Upper lobe of left lung (tissue), 6 donors: ENCODE measurements around the gene CCDC88B. TPM values are rescaled to one million over a fixed set of nuclear protein-coding genes. Genes with fewer than 3 reads are reported as not detected.
A peak's percentile ranks its signal among the peaks of the same experiment; 100 is the strongest.
"Not testable (repeated sequence)": the region's sequence is repeated elsewhere in the genome, so short reads cannot be mapped to it uniquely, and the experiment has no call there.

ENCODE experiments used
- ATAC-seq, 2 donors: fragments of 200-7000 bp; cut with Tn5 transposase; one replicate each; pipeline ENCODE4 v1.9.1; 2022; ENCODE audit warnings: mild to moderate bottlenecking in 2 of 2, moderate library complexity in 2 of 2; ENCODE audit not compliant: low FRiP score in 2 of 2
- DNase-seq, 2 donors: peaks; one replicate each; pipeline ENCODE4 v3.0.0-alpha.2; 2019 to 2020
- H3K27ac ChIP-seq, 4 donors: fragments of 200-600 bp; sonication (generic); one replicate each; pipeline ENCODE4 v1.5.1; 2016 to 2019
- H3K27me3 ChIP-seq, 4 donors: fragments of 200-600 bp; sonication (generic); one replicate each; pipeline ENCODE4 v1.5.1; 2017 to 2019
- H3K36me3 ChIP-seq, 4 donors: fragments of 200-600 bp; sonication (generic); one replicate each; pipeline ENCODE4 v1.5.1; 2016 to 2019
- H3K4me1 ChIP-seq, 4 donors: fragments of 200-600 bp; sonication (generic); one replicate each; pipeline ENCODE4 v1.5.1; 2018 to 2019
- H3K4me3 ChIP-seq, 4 donors: fragments of 200-600 bp; sonication (generic); one replicate each; pipeline ENCODE4 v1.5.1; 2017 to 2019; ENCODE audit warnings: mild to moderate bottlenecking in 2 of 4, moderate library complexity in 1 of 4
- H3K9me3 ChIP-seq, 4 donors: fragments of 200-600 bp; sonication (generic); one replicate each; pipeline ENCODE4 v1.5.1; 2018 to 2019
- EP300 ChIP-seq, 4 donors: sonication (generic); formaldehyde crosslinking; IDR thresholded peaks; one replicate each; pipeline ENCODE4 v1.5.1; 2017; ENCODE audit warnings: antibody characterized with exemption in 4 of 4, control low read depth in 2 of 4
- POLR2A ChIP-seq, 4 donors: fragments of 450-650 bp; IDR thresholded peaks; one replicate each; pipeline ENCODE4 v1.5.1; 2016 to 2017; ENCODE audit warnings: antibody characterized with exemption in 4 of 4, mild to moderate bottlenecking in 2 of 4
- POLR2AphosphoS5 ChIP-seq, 2 donors: sonication (generic); formaldehyde crosslinking; IDR thresholded peaks; one replicate each; pipeline ENCODE4 v1.5.1; 2017; ENCODE audit warnings: antibody characterized with exemption in 2 of 2
- WGBS, 2 donors: methylation state at CpG; one replicate each; pipeline ENCODE4 v1.1.5; 2017 to 2018; 5-methylcytosine and 5-hydroxymethylcytosine counted together
- total RNA-seq, 6 donors: library from RNA; depleted of rRNA in 4 of 6; stranded (reverse); fragments of >200 nt in 4 of 6; gene quantifications; one replicate each; pipeline versions ENCODE4 v1.1.0 to v1.2.1, GENCODE V29; 2016 to 2021
- TF ChIP-seq, protein P1 (sequence below), 6 experiments: fragments of 450-650 bp in 4 of 6; fragments of 200-600 bp in 2 of 6; sonication (generic) in 2 of 6; IDR thresholded peaks; one replicate each; pipeline ENCODE4 v1.5.1; 2016 to 2019; ENCODE audit warnings: antibody characterized with exemption in 6 of 6
- donor health status: DM: no; HTN: no; CAD: no; lungs with moderate emphysema.
- donor health status: DM: no; HTN: yes; CAD: no; lungs with severe emphysema.

Gene CCDC88B
- total RNA-seq, 6 donors from 2014 or later, result 12.6 to 138 (median 37.2) TPM

DNA sequence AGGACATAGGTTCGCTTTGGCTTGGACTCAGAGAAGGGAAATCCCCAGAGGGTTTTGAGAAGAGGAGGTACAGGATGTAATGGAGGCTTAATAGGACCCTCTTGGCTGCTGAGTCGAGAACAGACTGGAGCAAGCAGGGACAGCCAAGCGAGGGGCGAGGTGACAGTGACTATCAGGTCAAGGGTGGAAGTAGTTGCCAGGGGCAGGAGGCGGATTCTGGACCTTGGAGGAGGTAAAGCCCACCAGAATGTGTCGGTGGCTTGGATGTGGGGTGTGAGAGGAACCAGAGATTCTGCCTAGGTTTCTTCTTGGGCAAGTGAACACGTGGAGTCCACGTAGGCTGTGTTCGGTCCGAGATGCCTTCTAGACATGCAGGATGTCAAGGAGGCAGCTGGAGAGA lies 27.1 kb upstream of the CCDC88B start:
- 90 to 96% methylated on average over 10 of the region's 10 CpGs for WGBS, 2 donors
- no peaks in the 10 kb centered on the region for H3K27me3 ChIP-seq
- DNase-seq, result no peak

DNA sequence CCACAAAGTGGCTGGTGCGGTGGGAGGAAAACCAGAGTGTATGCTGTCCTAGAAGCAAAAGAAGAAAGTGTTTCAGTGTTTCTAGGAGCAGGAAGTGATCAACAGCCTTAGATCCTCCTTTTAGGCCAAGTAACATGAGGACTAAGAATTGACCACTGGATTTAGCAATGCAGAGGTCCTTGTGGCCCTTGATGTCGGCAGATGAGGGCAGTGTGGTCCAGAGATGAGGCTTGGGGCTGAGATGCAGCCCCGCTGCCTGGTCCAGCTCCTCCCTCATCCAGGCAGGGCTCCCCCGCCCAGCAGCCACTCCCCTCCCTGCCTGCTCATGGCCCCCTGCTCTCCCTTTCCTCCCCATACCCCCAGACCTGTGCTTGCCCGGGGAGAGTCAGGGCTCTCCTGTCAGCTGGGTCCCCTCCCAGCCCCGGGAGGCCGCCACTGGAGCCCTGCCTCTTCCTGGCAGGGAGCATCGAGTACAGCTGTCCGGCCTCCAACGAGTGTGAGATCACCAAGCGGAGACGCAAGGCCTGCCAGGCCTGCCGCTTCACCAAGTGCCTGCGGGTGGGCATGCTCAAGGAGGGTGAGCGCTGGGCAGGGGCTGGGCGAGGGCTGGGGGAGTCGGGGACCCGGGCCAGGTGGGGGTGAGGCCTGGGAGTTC lies 26.4 kb upstream of the CCDC88B start:
- peaks cover 7 to 40% (median 23%) of the 10 kb centered on the region in 4 donors for H3K36me3 ChIP-seq
- H3K4me1 ChIP-seq, result peaks cover 5 to 18% (median 10%) of the 10 kb centered on the region in 4 donors
- no peaks in the 10 kb centered on the region for H3K9me3 ChIP-seq
- TF ChIP-seq POLR2AphosphoS5 (IDR thresholded peaks at IDR 0.05) (no peak), EP300 (IDR thresholded peaks at IDR 0.05) (no peak), POLR2A (IDR thresholded peaks at IDR 0.05) (no peak)
- TF ChIP-seq, protein P1, sequence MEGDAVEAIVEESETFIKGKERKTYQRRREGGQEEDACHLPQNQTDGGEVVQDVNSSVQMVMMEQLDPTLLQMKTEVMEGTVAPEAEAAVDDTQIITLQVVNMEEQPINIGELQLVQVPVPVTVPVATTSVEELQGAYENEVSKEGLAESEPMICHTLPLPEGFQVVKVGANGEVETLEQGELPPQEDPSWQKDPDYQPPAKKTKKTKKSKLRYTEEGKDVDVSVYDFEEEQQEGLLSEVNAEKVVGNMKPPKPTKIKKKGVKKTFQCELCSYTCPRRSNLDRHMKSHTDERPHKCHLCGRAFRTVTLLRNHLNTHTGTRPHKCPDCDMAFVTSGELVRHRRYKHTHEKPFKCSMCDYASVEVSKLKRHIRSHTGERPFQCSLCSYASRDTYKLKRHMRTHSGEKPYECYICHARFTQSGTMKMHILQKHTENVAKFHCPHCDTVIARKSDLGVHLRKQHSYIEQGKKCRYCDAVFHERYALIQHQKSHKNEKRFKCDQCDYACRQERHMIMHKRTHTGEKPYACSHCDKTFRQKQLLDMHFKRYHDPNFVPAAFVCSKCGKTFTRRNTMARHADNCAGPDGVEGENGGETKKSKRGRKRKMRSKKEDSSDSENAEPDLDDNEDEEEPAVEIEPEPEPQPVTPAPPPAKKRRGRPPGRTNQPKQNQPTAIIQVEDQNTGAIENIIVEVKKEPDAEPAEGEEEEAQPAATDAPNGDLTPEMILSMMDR (IDR thresholded peaks at IDR 0.05), result no peak
- peak overlapping the region in 1 of 4 donors; percentile 2 for H3K4me3 ChIP-seq
- WGBS, 2 donors, result 86 to 87% methylated on average over 13 of the region's 18 CpGs
- DNase-seq (peak in 1 of 2 donors; percentile 85), ATAC-seq (peak in 1 of 2 donors; percentile 33)
- no peaks in the 10 kb centered on the region for H3K27me3 ChIP-seq
- peak overlapping the region; percentile 48 to 74 (median 52) for H3K27ac ChIP-seq

More for the DNA sequence above, 27.1 kb upstream of the CCDC88B start:
- TF ChIP-seq EP300 (IDR thresholded peaks at IDR 0.05) (no peak), POLR2AphosphoS5 (IDR thresholded peaks at IDR 0.05) (no peak), POLR2A (IDR thresholded peaks at IDR 0.05) (no peak)
- TF ChIP-seq, protein P1 (IDR thresholded peaks at IDR 0.05), result no peak
- H3K36me3 ChIP-seq, result peaks cover 7 to 40% (median 24%) of the 10 kb centered on the region in 4 donors
- no peak overlapping the region for H3K4me3 ChIP-seq
- peaks cover 5 to 16% (median 10%) of the 10 kb centered on the region in 4 donors for H3K4me1 ChIP-seq
- H3K9me3 ChIP-seq, result no peaks in the 10 kb centered on the region
- H3K27ac ChIP-seq, result peak overlapping the region; percentile 48 to 74 (median 52)
- ATAC-seq, result no peak

DNA sequence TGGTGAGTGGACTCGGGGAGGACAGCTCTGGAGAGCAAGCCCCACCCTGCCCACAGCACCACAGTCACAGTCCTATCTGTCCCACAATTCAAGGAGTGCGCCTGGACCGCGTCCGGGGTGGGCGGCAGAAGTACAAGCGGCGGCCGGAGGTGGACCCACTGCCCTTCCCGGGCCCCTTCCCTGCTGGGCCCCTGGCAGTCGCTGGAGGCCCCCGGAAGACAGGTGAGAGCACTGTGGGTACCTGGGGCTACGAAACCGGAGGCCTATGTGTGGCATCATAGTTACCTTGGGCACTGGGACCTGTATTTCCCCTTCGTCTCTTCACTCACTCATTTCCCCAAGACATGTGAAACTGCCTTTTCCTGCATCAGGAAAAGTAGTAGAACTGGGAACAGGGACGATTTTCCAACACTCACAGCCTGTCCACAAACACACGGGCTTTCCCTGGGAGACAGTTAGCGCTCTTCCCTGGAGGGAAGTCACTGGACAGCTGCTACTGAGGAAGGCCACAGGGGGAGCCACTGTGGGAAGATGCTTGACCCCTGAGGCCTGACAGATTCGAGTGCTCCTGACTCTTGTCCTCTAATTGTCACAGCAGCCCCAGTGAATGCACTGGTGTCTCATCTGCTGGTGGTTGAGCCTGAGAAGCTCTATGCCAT lies 25.7 kb upstream of the CCDC88B start:
- ATAC-seq, result no peak
- no peaks in the 10 kb centered on the region for H3K9me3 ChIP-seq
- 83 to 84% methylated on average over 4 to 19 of the region's 19 CpGs for WGBS, 2 donors
- TF ChIP-seq POLR2AphosphoS5 (IDR thresholded peaks at IDR 0.05), result no peak
- no peak for TF ChIP-seq POLR2A (IDR thresholded peaks at IDR 0.05)
- TF ChIP-seq, protein P1 (IDR thresholded peaks at IDR 0.05), result no peak
- no peak for TF ChIP-seq EP300 (IDR thresholded peaks at IDR 0.05)
- peaks cover 12 to 25% (median 16%) of the 10 kb centered on the region in 4 donors for H3K4me1 ChIP-seq
- H3K27ac ChIP-seq, result peak overlapping the region; percentile 22 to 74 (median 52)
- H3K27me3 ChIP-seq, result no peaks in the 10 kb centered on the region
- peak overlapping the region in 1 of 4 donors; percentile 2 for H3K4me3 ChIP-seq
- no peak for DNase-seq
- H3K36me3 ChIP-seq, result peaks cover 7 to 40% (median 23%) of the 10 kb centered on the region in 4 donors

DNA sequence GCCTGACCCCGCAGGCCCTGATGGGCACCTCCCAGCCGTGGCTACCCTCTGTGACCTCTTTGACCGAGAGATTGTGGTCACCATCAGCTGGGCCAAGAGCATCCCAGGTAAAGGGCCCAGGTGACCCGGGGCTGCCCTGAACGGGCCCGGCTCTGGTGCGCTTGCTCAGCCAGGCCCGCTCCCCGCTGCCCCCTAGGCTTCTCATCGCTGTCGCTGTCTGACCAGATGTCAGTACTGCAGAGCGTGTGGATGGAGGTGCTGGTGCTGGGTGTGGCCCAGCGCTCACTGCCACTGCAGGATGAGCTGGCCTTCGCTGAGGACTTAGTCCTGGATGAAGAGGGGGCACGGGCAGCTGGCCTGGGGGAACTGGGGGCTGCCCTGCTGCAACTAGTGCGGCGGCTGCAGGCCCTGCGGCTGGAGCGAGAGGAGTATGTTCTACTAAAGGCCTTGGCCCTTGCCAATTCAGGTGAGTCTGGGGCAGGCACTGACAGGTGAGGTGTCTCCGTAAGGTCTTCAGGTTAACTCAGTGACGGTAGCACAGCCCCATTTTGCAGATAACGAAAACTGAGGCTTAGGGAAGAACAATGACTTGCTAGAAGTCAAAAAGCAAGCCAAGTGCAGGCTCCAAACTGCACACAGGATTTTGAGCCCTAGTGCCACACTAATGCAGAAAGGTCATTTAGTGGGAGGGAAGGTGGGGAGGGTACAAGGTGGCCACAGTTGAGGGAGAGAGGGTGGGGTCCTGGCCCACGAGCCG lies 25.0 kb upstream of the CCDC88B start:
- Histone ChIP-seq H3K36me3 (peaks cover 7 to 40% (median 23%) of the 10 kb centered on the region in 4 donors), H3K27me3 (no peaks in the 10 kb centered on the region), H3K9me3 (no peaks in the 10 kb centered on the region), H3K4me3 (no peak overlapping the region), H3K27ac (peak overlapping the region in 1 of 4 donors; percentile 56), H3K4me1 (peaks cover 18 to 31% (median 22%) of the 10 kb centered on the region in 4 donors)
- ATAC-seq (no peak), DNase-seq (peak in 1 of 2 donors; percentile 78)
- 96 to 98% methylated on average over 13 to 24 of the region's 24 CpGs for WGBS, 2 donors
- TF ChIP-seq POLR2AphosphoS5 (IDR thresholded peaks at IDR 0.05) (no peak), EP300 (IDR thresholded peaks at IDR 0.05) (no peak), POLR2A (IDR thresholded peaks at IDR 0.05) (no peak)
- TF ChIP-seq, protein P1 (IDR thresholded peaks at IDR 0.05), result no peak

DNA sequence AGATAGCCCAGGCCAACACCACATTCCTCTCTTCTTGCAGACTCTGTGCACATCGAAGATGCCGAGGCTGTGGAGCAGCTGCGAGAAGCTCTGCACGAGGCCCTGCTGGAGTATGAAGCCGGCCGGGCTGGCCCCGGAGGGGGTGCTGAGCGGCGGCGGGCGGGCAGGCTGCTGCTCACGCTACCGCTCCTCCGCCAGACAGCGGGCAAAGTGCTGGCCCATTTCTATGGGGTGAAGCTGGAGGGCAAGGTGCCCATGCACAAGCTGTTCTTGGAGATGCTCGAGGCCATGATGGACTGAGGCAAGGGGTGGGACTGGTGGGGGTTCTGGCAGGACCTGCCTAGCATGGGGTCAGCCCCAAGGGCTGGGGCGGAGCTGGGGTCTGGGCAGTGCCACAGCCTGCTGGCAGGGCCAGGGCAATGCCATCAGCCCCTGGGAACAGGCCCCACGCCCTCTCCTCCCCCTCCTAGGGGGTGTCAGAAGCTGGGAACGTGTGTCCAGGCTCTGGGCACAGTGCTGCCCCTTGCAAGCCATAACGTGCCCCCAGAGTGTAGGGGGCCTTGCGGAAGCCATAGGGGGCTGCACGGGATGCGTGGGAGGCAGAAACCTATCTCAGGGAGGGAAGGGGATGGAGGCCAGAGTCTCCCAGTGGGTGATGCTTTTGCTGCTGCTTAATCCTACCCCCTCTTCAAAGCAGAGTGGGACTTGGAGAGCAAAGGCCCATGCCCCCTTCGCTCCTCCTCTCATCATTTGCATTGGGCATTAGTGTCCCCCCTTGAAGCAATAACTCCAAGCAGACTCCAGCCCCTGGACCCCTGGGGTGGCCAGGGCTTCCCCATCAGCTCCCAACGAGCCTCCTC lies 24.1 kb upstream of the CCDC88B start:
- ATAC-seq, H3K27me3 ChIP-seq, H3K9me3 ChIP-seq: not testable (repeated sequence)
- Histone ChIP-seq H3K36me3 (peaks cover 7 to 40% (median 25%) of the 10 kb centered on the region in 4 donors), H3K27ac (peak overlapping the region in 3 of 4 donors; percentile 90 to 98 (median 92)), H3K4me3 (peak overlapping the region in 1 of 4 donors; percentile 66), H3K4me1 (peaks cover 18 to 39% (median 25%) of the 10 kb centered on the region in 4 donors)
- 82% methylated on average over 18 to 24 of the region's 25 CpGs for WGBS, 2 donors
- DNase-seq, result peak in 1 of 2 donors; percentile 83
